ENCODE measurements around the gene CYP1A1.

CYP1A1 gene

DNA sequence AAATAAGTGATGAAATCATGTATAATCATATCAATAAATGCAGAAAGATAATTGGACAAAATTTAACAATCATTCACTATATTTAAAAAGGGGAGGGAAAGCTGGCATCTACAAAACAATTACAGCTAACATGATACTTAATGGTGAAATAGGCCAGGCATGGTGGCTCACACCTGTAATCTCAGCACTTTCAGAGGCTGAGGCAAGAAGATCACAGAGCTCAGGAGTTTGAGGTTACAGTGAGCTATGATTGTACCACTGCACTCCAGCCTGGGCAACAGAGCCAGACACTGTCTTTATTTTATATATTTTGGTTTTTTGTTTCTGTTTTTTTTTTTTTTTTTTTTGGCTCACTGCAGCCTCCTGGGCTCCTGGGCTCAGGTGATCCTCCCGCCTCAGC is 41.6 kb downstream of the CYP1A1 start:
- DNase-seq, result no peak

DNA sequence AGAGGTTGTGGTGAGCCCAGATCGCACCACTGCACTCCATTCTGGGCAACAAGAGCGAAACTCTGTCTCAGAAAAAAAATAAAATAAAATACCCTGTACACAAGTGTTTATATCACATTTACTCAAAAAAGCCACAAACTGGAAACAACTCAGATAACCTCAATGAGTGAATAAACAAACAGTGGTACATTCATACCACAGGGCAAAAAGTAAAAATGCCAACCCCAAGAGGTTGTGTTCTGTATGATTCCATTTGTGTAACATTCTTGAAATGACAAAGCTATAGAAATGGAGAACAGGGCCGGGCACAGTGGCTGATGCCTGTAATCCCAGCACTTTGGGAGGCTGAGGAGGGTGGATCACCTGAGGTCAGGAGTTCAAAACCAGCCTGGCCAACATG is 42.4 kb downstream of the CYP1A1 start:
- no peak for DNase-seq

DNA sequence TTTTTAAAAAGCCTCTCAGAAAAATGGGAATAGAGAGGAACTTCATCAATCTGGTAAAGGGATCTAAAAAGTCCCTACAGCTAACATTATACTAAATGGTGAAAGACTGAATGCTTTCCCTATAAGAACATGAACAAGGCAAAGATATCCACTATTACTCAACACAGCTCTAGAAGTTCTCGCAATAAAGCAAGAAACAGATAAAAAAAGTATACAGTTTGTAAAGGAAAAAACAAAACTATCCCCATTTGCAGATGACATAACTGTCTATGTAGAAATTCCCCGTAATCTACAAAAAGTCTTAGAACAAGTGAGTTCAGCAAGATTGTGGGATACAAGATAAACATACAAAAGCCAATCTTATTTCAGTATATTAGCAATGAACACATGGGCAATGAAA is 44.9 kb downstream of the CYP1A1 start:
- no peak for DNase-seq

DNA sequence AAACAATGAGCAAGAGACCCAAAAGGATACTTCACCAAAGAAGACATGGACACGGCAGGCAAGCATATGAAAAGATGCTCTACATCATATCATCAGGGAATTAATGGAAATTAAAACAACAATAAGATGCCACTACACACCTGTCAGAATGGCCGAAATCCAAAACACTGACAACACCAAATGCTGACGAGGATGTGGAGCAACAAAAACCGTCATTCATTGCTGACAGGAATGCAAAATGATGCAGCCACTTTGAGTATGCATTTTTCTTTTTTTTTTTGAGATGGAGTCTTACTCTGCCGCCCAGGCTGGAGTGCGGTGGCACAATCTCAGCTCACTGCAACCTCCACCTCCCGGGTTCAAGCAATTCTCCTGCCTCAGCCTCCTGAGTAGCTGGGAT is 48.5 kb downstream of the CYP1A1 start:
- DNase-seq, result no peak

DNA sequence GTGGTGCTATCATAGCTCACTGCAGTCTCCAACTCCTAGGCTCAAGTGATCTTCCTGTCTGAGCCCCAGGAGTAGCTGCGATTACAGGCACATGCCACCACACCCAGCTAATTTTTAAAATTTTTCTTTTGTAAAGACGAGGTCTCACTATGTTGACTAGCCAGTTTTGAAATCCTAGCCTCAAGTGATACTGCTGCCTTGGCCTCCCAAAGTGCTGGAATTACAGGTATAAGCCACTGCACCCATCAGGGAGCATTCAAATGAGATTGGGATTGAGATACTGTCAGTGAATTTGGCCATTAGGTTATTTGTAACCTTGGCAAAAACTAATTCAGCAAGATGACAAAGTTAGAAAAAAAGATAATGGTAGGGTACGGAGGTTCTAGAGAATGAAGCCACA is 51.2 kb downstream of the CYP1A1 start:
- DNase-seq, result no peak

GRCh38 chr15:74669627-74670026 is 55.7 kb downstream of the CYP1A1 start:
- DNase-seq, result no peak
